Coronary artery (tissue), 2 donors: ENCODE results near the gene EXOSC10.
"Not testable (repeated sequence)": the region's sequence is repeated elsewhere in the genome, so short reads cannot be mapped to it uniquely, and the experiment has no call there.

Source experiments
- DNase-seq: peaks from one replicate; pipeline ENCODE4 v3.0.0-alpha.2; 2017; ENCODE audit warnings: low spot score
- H3K27ac ChIP-seq, 2 donors: fragments of 200-600 bp; sonication (generic); one replicate each; pipeline ENCODE4 v1.5.1; 2016 to 2019
- H3K4me3 ChIP-seq: fragments of 200-600 bp; sonication (generic); 2 replicates; pipeline ENCODE4 v1.5.1; 2016; ENCODE audit warnings: mild to moderate bottlenecking, moderate library complexity
- TF ChIP-seq, protein P1 (sequence below): fragments of 200-600 bp; sonication (generic); IDR thresholded peaks from one replicate; pipeline ENCODE4 v1.5.1; 2019; ENCODE audit warnings: antibody characterized with exemption

Gene EXOSC10

DNA sequence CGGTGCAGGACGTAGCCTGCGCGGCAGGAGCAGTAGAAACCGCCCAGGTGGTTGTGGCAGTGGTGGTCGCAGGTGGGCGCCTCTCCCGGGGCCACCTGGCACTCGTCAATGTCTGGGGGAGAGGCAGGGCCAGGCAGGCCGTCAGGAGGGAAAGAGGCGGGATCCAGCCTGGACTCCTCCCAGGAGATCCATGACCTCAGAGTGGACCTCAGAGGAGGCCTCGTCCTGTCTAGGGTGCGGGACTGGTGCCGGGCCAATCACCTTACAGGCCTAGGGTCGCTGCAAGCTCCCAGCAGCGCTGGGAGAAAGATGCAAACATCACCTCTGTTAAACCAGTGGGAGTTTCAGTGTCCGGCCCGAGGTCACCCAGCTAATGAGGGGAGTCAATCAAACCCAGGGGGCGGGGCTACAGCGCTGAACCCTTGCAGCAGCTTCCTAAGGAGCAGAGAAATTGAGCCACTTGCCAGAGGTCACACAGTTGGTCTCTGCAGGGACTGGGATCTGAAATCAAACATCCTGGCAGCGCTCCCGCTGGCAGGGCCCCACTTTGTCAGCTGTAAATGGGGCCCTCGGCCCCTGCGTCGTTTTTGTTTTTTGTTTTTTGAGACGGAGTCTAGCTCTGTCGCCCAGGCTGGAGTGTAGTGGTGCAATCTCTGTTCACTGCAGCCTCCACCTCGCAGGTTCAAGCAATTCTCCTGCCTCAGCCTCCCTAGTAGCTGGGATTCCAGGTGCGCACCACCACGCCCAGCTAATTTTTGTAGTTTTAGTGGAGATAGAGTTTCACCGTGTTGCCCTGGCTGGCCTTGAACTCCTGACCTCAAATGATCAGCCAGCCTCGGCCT is 54.0 kb downstream of the EXOSC10 start:
- TF ChIP-seq, protein P1, sequence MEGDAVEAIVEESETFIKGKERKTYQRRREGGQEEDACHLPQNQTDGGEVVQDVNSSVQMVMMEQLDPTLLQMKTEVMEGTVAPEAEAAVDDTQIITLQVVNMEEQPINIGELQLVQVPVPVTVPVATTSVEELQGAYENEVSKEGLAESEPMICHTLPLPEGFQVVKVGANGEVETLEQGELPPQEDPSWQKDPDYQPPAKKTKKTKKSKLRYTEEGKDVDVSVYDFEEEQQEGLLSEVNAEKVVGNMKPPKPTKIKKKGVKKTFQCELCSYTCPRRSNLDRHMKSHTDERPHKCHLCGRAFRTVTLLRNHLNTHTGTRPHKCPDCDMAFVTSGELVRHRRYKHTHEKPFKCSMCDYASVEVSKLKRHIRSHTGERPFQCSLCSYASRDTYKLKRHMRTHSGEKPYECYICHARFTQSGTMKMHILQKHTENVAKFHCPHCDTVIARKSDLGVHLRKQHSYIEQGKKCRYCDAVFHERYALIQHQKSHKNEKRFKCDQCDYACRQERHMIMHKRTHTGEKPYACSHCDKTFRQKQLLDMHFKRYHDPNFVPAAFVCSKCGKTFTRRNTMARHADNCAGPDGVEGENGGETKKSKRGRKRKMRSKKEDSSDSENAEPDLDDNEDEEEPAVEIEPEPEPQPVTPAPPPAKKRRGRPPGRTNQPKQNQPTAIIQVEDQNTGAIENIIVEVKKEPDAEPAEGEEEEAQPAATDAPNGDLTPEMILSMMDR: no peak
- H3K27ac ChIP-seq: no peak overlapping the region
- no peak for DNase-seq
- no peak overlapping the region for H3K4me3 ChIP-seq

DNA sequence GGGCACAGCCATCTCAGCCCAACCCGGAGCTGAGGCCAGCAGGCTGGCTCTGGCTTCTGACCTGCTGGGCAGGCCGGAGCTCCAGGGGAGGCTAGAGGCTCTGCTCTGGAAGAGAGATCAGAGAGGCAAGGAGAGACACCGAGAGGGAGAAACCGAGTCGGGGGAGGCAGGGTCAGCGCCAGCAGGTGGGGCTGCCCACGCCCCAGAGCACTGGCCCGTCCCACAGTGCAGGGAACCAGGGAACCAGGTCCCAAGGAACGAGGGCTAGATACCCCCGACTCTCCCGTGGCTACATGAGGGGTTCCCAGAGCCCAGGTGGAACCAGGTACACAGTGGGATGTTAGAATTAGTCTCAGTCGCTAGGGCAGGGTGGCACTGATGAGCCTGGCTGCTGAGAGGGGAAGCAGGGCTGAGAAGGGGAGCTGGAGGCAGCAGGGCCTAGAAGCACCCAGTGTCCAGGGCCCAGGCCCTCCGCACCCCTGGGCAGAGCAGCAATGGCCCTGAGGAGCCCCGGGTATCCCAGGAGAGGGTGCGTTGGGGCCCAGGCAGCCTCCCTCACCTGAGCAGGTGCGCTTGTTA is 54.7 kb downstream of the EXOSC10 start:
- Histone ChIP-seq H3K27ac (no peak overlapping the region), H3K4me3 (no peak overlapping the region)
- TF ChIP-seq, protein P1: no peak
- no peak for DNase-seq

DNA sequence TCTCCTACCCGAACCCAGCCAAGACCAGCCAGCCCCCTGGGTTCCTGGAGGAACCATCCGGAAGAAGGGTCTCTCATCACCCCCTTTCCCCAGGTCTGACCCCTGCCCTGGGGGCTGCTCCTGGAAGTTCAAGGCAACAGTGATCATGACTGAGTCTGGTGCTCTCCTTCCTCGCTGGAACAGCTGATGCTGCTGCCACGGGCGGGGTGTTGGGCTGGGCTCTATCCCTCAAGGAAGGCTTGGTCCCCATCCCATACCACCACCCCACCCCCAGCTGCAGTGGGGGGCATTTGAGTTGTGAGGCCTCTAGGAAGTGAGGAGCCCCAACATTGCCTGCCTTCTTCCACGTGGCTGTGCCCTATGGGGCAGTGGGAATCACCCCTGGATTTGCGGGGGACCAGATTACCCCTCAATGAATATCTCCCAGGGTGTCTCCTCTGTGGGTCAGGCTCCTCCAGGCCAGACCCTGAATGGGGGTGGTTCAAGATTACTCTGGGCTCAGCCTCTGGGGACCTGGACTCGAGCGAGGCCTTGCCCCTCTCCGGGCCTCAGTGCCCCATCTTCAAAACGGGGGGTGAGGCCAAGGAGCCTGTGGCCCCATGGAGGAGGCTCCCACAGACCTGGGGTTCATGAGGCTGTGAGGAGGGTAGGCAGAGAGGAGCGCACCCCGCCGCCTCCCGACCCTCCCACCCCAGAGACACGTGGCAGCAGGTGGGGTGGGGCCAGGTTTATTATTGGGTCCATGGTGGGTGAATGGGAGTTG is 55.4 kb downstream of the EXOSC10 start:
- H3K27ac ChIP-seq: no peak overlapping the region
- DNase-seq: no peak
- no peak overlapping the region for H3K4me3 ChIP-seq
- TF ChIP-seq, protein P1: no peak

DNA sequence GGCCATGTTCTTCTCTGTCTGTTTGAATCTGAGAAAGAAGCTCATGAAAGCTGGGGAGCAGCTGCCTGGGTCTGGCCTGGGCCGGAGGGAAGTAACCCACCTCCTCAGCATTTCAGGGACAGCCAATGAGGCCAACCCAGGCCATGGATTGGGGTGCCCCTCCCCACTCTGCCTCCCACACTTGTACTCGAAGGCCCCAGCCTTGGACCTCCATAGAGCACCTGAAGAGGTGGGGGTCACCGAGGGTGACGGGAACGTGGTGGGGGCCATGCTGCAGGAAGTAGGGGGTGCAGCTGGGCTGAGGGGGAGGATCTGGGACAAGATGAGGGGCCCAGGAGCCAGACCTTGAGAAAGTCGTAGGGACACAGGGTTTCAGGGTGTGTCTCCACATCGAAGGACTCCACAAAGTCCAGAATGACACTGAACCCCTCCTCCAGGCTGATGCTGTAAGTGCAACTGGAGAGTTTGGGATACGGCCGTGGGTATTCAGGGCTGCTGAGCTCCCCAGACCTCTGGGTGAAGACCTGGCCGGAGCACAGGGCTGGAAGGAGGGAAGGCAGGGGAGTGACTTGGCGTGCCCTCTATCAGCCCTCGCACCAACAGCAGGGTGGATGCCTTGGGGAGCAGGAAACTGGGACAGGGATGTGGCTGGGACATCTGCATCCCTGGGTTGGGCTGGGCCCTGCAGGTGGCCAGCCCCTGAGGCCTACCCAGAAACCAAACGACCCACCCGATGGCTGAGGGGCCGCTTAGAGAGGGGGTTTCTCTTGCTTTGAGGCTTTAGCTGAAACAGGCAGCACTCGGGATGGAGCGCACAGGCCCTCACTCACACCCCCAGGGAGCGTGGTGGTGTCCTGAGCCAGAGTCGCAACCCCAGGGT is 56.4 kb downstream of the EXOSC10 start:
- Histone ChIP-seq H3K4me3 (no peak overlapping the region), H3K27ac (no peak overlapping the region)
- DNase-seq: no peak
- TF ChIP-seq, protein P1: no peak

DNA sequence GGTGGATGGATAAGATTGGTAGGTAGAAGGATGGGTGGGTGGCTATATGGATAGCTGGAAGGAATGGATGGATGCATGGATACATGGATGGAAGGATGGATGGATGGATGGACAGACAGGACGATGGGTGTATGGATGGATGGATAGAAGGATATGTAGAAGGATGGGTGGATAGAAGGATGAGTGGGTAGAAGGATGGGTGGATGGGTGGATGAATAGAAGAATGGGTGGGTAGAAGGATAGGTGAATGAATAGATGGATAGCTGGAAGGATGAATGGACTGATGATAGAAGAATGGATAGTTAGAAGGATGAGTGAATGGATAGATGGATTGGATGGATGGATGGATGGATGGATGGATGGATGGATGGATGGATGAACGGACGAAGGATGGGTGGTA is 57.6 kb downstream of the EXOSC10 start:
- TF ChIP-seq, protein P1: no peak
- DNase-seq: no peak
- Histone ChIP-seq H3K4me3 (no peak overlapping the region), H3K27ac (no peak overlapping the region)

DNA sequence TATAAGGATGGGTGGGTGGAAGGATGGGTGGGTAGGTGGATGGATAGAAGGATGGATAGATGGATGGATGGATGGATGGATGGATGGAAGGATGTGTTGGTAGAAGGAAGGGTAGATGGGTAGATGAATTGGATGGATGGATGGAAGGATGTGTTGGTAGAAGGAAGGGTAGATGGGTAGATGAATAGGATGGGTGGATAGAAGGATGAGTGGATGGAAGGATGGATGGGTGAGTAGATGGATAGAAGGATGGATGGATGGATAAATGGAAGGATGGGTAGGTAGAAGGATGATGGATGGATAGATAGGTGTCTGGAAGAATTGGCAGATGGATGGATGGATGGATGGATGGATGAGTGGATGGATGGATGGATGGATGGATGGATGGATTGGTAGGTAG is 58.6 kb downstream of the EXOSC10 start:
- TF ChIP-seq, protein P1: no peak
- Histone ChIP-seq H3K27ac (no peak overlapping the region), H3K4me3 (no peak overlapping the region)
- DNase-seq: no peak

DNA sequence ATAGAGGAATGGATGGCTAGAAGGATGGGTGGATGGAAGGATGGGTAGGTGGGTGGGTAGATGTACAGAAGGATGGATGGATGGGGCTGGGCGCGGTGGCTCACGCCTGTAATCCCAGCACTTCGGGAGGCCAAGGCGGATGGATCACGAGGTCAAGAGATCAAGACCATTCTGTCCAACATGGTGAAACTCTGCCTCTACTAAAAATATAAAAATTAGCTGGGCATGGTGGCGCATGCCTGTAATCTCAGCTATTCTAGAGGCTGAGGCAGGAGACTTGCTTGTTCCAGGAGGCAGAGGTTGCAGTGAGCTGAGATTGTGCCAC is 59.6 kb downstream of the EXOSC10 start:
- H3K27ac ChIP-seq, H3K4me3 ChIP-seq, DNase-seq: not testable (repeated sequence)
